Suppressor macrophage treated with lipopolysaccharide for 1 hour (primary cell): ENCODE measurements around the gene PERCC1.
"Not testable (repeated sequence)": the region's sequence is repeated elsewhere in the genome, so short reads cannot be mapped to it uniquely, and the experiment has no call there.

Experiments
- DNase-seq, 3 donors: peaks; one replicate each; pipeline ENCODE4 v3.0.0-alpha.2; 2020 to 2022

PERCC1 gene

DNA sequence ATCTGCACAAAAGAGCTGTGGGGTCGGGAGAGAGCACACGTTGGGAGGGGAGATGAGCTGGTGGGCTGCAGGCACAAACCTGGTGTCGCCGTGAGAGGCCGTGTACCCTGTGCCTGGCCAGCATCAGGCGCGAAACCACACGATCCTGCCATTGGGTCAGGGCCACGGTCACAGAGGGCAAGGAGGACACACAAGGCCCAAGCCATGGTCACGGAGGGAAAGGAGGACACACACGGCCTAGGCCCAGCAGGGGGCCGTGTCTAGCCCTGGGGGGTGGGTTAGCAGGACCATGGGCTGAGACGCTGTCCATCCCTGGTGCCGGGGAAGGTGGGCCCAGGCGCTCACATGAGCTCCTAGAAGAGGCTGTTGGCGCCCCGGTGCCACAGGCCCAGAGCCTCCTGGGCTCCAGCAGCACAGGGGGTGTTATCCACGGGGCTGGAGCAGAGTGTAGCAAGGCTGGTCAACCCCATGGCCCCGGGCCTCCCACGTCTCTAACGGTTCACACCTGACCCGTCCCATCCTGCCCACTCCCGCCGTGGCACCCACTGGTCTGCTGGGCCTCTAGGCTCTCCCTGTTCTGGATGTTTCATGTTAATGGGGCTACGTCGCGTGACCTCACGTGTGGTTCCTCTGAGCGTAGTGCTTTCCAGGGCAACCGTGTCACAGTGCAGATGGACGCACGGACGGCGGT, 21.0 kb downstream of the PERCC1 start:
- no peak for DNase-seq

- DNase-seq: no peak
Measured at GRCh38 chr16:1452530-1452929, 21.7 kb downstream of the PERCC1 start.

DNA sequence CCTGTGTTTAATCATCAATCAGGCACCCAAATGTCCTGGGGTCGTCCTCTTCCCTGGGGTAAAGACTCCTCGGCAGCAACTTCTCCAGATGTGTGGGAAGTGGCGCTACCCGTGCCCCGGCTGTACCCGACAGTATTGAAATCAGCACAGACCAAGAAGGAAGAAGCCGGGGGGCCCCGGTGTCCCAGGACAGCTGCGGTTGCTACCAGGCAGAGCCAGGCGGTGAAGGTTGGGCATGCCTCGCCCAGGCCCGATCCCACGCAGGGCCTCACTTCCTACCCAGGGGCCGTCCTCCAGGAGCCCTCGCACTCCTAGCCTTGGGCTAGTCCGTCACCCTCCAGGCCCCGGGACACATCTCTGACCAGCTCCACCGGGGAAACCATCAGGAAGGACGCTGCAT, 22.4 kb downstream of the PERCC1 start:
- DNase-seq: no peak

DNA sequence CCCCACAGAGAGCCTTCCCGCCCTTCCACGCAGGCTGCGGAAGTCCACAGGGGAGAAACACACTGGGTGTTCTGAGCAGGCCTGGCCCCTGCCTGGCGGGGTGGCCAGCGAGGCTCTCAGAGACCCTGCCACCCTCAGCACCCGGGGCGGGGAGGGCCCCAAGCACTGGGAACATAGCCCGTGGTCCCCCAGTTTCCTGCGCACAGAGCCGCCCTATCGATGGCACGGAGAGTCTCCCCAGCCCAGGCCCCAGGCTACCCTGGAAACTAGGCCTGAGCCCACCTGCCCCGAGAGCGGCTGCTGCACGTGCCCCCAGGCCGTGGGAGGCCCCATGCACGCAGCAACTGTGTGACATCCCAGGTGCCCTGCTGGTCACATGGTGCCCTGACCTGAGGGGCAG, 23.7 kb downstream of the PERCC1 start:
- DNase-seq: no peak

GRCh38 chr16:1455190-1456171, 24.6 kb downstream of the PERCC1 start:
- DNase-seq: no peak

GRCh38 chr16:1456951-1457350, 26.1 kb downstream of the PERCC1 start:
- DNase-seq: no peak

GRCh38 chr16:1457489-1458245, 26.8 kb downstream of the PERCC1 start:
- DNase-seq: no peak

- peak; percentile 72 to 82 (median 74) for DNase-seq
Measured at GRCh38 chr16:1458336-1458976, 27.6 kb downstream of the PERCC1 start.

GRCh38 chr16:1458977-1459341, 28.1 kb downstream of the PERCC1 start:
- DNase-seq: peak; percentile 30 to 42 (median 34)

- no peak for DNase-seq
Measured at GRCh38 chr16:1459967-1460366, 29.1 kb downstream of the PERCC1 start.

DNA sequence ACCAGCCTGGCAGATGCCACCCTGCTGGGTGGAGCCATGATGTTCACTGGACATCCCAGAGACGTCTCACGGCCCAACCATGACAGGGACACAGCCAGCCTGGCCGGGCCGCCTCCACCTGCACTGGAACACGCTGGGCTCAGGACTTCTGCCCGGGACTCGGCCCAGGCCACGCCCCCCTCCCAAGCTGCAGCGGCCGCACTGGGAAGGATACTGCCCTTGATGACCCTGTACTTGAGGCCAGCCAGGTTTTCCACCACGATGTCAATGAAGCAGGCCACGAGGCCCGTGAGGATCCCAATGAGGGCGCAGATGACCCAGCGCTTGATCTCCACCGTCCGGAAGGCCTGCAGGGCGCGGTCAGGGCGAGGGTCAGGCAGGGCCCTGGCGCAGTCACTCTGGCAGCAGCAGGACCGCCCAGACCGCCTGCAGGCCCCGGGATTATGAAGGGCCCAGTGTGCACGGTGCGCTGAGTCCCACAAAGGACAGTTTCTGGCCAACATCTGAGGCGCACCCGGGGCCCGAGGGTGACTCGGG, 29.8 kb downstream of the PERCC1 start:
- DNase-seq: no peak

GRCh38 chr16:1461146-1461545, 30.3 kb downstream of the PERCC1 start:
- no peak for DNase-seq

DNA sequence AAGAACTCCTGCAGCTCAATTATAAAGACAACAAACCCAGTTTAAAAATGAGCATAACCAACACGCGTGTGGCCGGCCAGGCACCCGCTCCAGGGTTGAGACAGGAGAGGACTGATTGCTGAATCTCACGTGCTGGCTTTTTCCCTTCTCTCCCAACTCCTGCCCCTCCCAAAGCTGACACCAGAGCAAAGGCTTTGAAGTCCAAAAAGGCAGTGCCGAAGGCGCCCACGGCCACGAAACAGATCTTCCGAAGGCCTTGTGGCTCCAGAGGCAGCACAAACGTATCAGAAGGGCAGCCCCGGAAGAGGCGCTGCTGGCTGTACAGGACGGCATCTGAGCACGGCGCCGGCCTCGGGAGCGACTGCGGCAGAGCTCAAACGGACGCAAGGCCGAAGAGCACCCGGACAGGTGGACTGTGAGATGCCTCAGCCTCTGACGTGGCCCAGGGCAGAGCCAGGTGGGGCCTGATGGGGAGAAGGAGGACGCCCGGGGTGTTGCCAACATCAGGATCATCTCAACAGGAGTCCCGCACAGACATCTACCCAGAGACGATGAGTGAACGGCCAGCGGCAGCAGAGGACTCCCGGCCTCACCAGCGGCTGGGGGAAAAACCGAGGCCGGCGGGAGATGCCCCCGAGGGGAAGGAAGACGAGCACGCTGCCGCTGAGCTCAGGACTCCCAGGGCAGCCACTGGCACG, 33.5 kb downstream of the PERCC1 start:
- DNase-seq: no peak

DNA sequence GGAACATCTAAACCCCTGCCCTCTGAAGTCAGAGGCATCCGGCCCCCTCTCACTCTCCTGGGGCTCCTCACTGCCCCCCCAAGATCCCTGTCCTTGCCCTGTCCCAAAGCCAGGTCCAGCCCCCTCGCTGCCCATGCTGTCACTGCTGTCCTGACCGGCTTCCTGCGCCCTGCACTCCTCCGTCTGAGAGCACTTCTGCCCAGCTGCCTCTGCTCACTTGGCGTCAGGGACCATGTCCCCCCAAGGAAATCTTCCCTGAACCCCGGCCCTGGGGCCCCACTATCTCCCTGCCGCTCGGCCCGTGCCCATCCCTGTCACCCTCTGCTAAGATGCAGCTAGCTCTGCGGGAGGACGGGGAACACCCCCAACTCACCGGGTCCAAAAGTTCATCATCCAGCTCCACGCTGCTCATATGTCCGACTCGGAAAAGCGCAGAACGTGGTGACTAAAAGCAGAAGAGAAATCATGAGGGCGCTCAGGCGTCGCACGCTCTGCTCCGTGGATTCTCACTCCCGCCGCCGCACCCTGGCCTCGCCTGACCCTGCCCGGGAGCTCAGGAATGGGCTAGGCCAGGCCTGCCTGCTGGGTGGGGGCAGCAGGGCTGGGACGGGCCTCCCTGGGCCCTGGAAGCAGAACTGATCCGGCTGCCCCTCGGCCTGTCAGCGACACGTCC, 34.2 kb downstream of the PERCC1 start:
- no peak for DNase-seq

GRCh38 chr16:1465567-1465915, 34.7 kb downstream of the PERCC1 start:
- no peak for DNase-seq

DNA sequence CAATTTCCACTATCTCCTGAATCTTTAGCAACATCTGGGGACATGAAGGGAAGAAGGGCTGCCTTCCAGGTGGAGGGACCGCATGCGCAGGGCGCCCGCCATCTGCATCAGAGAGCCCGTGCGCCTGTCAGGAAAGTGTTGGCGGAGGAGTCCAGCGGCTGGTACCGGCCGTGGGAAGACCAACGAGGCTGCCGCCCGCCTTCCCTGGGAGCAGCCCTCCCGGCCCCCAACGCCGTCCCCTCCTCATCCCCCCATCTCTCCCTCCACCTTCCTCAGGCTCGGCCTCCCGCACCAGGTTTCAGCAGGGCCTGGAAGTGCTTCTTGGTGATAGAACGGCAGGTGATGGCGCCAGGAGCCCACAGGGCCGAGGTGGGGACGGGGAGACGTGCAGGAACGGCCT, 35.2 kb downstream of the PERCC1 start:
- DNase-seq: no peak

DNA sequence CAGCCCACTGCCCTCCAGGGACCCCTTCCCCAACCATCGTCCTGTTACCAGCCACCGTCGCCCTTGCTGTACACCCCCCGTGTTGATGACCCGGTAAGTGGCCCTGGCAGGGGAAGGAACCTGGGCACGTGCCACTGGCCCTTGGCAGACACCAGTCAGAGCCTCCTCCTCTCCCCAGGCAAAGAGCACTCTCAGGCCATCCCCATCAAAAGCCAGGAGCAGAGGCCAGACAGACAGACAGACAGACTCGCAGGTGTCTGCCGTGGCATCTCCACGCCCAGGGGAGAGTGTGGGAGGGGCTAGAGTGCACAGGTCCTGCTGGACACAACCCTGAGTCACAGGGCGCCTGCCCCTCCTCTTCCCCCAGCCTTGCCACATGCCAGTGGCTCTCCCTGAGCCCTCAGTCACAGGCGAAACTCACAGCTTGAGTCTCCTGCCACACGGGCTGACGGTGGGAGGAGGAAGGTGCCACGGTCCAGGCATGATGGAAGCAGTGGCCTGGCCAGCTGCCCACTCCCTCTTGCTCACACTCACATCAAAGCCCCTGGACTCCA, 36.2 kb downstream of the PERCC1 start:
- DNase-seq: peak; percentile 11 to 31 (median 16)

- peak in 2 of 3 donors; percentile 44 to 57 for DNase-seq
Measured at GRCh38 chr16:1468426-1468810, 37.5 kb downstream of the PERCC1 start.

DNA sequence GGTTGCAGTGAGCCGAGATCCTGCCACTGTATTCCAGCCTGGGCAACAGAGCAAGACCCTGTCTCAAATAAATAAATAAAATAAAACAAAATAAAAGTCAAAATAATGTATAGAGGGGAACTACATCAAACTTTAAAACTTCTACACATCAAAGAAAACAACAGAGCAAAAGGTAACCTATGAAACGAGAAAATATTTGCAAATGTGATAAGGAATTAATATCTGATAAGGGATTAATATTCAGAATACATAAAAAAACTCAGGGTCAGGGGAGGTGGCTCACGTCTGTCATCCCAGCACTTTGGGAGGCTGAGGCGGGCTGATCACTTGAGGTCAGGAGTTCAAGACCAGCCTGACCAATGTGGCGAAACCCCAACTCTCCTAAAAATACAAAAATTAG, 38.3 kb downstream of the PERCC1 start:
- not testable (repeated sequence) for DNase-seq

DNA sequence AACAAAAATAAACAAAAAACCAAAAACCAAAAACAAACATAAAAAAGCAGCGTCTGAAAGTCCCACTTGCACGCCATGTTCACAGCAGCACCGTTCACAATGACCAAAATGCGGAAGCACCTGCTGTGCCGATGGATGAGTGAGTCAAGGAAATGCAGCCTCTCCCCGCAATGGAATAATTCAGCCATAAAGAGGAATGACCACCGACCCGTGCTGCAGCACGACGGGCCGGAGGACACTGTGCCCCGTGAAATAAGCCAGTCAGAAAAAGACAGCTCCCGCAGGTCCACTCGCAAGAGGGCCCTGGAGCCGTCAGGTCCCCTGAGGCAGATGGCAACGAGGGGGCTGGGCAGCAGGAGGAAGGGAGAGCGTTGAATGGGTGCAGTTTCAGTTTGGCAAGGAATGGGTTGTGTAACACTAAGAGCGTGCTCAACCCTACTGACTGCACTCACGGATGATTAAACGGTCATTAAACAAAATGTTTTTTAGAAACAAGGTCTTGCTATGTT, 38.9 kb downstream of the PERCC1 start:
- DNase-seq: peak; percentile 69 to 86 (median 75)
